Measurements from ENCODE around the gene NTN3.
"Not testable (repeated sequence)": the region's sequence is repeated elsewhere in the genome, so short reads cannot be mapped to it uniquely, and the experiment has no call there.

Gene NTN3

GRCh38 chr16:2441143-2441804 is 29.8 kb upstream of the NTN3 start:
- DNase-seq, result not testable (repeated sequence)

- DNase-seq, result no peak
Observed at GRCh38 chr16:2443555-2443954, 27.5 kb upstream of the NTN3 start.

GRCh38 chr16:2447920-2448583 is 23.0 kb upstream of the NTN3 start:
- DNase-seq, result no peak

- no peak for DNase-seq
Observed at GRCh38 chr16:2449118-2449517, 22.0 kb upstream of the NTN3 start.

GRCh38 chr16:2450535-2450934 is 20.6 kb upstream of the NTN3 start:
- no peak for DNase-seq

GRCh38 chr16:2450975-2451381 is 20.1 kb upstream of the NTN3 start:
- DNase-seq, result no peak

GRCh38 chr16:2451851-2452320 is 19.2 kb upstream of the NTN3 start:
- DNase-seq, result no peak

- no peak for DNase-seq
Observed at GRCh38 chr16:2452650-2453049, 18.4 kb upstream of the NTN3 start.

GRCh38 chr16:2455081-2455845 is 15.8 kb upstream of the NTN3 start:
- DNase-seq, result no peak

- DNase-seq, result no peak
Observed at GRCh38 chr16:2456551-2457153, 14.4 kb upstream of the NTN3 start.

GRCh38 chr16:2457267-2457666 is 13.8 kb upstream of the NTN3 start:
- no peak for DNase-seq

- DNase-seq, result no peak
Observed at GRCh38 chr16:2457946-2458345, 13.2 kb upstream of the NTN3 start.

- DNase-seq, result no peak
Observed at GRCh38 chr16:2458887-2459646, 12.0 kb upstream of the NTN3 start.

- DNase-seq, result peak; percentile 89
Observed at GRCh38 chr16:2459647-2460390, 11.3 kb upstream of the NTN3 start, which contains the start of gene TEDC2. TEDC2 (plus strand) TSS chr16:2460109; CDS start chr16:2460145, 36 bp downstream.

GRCh38 chr16:2460391-2460713 is 10.7 kb upstream of the NTN3 start:
- DNase-seq, result no peak

- no peak for DNase-seq
Observed at GRCh38 chr16:2460916-2461315, 10.2 kb upstream of the NTN3 start.

GRCh38 chr16:2462031-2462866 is 8.8 kb upstream of the NTN3 start:
- DNase-seq, result no peak

- no peak for DNase-seq
Observed at GRCh38 chr16:2464333-2464732, 6.8 kb upstream of the NTN3 start.

GRCh38 chr16:2465653-2466415 is 5.3 kb upstream of the NTN3 start:
- no peak for DNase-seq
